AG08396 (cell line): ENCODE results near the gene NR3C2.

Experiments
- DNase-seq: peaks from one replicate; pipeline ENCODE4 v3.0.0; 2012; ENCODE audit warnings: low spot score, mixed read lengths

The NR3C2 gene

GRCh38 chr4:148441986-148442831, at the start of gene NR3C2:
Gene NR3C2 (minus strand): TSS chr4:148442414.
- peak; percentile 100 for DNase-seq

DNA sequence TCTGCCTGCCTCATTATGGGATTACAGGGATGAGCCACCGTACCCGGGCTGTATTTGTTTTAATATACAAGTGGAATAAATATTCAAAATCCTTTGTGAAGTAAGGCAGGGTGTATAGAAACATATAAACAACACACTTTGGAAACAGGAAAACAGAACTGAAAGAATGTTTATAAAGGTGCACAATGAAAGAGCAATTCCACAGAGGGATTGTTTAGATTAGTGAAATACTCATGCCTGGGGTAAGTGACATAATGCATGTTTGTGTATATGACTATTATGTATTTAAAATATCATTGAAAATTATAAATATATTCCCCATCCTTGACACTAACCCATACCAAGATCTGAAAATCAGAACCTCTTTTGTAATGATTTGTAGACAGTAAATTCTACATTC, 45.0 kb upstream of the NR3C2 start:
- DNase-seq: no peak

DNA sequence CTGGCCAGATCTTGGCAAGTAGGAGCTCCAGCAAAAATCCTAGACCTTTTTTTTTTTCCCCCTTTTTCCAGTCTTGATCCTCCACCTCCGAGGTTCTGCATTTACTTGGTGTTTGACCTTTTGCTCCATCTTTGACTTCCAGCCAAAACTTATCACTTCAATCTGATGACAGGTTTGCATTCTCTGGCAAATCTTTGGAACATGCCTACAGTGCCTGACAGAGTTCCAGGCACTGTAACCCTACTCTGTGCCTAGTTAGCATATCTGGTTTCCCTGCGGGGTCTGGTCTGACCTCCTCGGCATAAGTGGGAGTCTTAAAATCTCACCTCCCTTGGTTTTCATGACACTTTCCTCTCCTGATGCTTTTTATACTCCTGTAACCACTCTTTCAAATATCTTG, 39.4 kb upstream of the NR3C2 start:
- DNase-seq: no peak

GRCh38 chr4:148477276-148477675, 35.1 kb upstream of the NR3C2 start:
- DNase-seq: no peak

DNA sequence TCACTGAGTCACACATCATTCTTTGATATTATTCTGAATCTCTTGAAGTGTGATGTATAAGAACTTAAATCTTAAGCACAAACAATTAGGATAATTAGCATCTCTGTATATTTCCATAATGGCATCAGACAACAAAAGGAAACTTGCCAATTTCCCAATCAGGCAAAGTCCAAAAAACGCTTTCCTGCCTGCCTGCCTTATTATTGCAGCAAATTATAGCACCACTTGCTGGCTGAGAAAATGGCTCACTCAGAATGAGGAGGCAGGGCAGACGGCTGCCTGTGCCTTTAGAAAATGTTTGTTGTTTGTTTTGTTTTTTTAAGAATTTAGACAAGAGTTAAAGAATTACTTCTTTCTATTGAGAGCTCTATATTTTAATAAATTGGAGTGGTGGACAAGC, 27.7 kb upstream of the NR3C2 start:
- DNase-seq: no peak

DNA sequence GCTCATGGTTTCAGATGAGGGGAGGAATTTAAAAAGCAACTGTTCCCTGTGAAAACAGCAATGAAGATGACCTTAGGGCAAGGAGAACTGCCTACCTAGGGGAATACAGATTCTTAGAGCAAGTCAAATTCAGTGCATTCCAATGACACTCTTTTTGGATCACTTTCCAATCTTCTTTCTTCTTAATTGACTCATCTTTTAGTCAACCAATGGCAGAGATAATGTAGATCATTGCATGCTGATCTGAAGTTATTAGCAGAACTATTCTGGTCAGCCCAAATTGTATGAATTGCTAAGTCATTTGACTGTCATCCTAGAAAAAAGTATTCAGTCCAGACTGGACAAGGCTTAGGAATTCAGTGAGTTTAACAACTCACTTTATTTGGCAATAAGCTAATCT, 12.6 kb upstream of the NR3C2 start:
- peak; percentile 49 for DNase-seq

- DNase-seq: no peak
These were observed 11.6 kb upstream of the NR3C2 start for GRCh38 chr4:148453833-148454232.

DNA sequence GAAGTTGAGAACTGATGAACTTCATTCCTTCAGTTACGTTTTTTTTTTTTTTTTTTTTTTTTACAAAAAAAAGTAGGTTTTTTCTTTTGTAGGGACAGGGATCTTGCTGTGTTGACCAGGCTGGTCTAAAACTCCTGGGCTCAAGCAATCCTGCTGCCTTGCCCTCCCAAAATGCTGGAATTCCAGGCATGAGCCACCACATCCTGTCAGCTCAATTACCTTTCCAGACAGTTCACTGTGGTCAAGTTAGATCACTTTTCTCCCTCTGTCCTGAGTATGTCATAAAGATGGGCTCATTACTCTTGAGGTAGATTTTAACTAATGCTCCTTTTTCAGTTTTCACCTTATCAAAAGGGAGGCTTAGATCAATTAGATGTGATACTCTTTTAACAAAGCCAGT, 10.8 kb upstream of the NR3C2 start:
- no peak for DNase-seq

DNA sequence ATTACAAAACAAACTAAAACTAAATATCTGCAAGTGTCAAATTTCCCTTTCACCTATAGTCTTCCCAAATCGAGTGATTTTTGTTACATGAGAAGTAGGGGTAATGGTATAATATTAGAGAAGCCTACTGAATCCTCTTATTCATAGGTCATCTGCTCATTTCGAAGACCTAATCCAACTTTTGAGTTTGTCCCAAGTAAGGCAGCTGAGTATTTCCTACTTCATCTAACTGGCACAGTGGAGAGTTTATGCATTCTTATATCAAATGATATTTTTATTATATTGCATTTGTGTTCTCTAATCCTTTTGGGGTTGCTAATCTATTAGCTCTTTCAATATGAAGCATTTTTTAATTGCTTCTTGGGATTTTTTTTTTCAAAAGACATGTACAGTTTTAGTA, 7.7 kb upstream of the NR3C2 start:
- DNase-seq: no peak

DNA sequence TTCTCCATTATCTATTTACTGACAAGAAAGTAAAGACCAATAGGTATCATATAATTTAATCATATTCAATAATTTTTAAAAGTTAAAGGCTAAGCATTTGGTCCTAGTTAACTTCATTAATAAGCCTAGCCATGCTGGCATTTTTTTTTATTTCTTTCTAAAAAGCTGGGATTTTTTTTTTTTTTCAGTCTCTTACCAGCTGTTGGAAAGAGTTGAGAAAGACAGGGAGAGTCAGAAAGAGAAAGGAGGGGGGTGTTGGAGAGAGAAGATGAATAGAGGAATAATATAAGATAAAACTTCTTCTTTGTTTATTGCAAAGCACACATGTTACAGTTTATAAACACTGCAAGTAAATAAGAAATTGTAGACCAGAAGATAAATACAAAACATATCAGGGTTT, 5.9 kb upstream of the NR3C2 start:
- no peak for DNase-seq

DNA sequence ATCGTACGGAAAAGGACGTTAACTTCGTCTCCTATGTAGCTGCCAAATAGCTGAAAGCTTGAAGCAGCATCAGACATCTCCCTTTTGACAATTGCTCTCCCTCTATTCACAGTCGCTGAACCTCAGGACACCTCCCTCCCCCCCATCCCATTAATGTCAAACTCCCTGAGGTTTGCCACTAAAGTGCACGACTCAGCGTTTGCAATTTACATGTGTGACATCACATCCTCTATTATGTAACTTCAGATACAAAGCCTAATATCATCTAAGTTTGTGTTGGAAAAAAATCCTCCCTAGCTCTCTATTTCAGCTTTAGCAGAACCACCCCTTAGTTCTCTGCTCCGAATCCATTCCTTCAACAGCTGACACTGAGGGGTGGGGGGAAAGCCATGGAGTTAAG, 5.5 kb upstream of the NR3C2 start:
- DNase-seq: no peak

DNA sequence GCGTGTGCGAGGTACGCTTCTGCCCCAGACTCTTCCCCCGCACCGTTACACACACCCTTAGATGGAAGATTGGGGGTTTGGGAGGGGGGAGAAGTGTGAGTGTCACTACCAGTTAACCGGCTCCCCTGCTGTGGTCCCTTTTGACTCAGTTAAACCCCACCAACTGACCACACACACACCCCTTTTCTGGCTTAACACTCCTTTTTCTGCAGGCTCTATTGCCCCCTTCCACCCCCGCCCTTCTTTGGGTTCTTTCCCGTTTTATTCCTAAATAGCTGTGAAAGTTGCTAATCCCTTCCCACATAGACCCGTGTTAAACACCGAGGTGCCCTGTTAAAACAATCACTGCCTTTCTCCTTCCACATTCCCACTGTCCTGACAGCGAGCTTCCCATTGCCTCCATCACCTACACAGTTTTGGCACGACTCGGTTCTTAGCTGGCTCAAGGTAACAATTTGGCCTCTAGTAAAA, 3.7 kb upstream of the NR3C2 start:
- no peak for DNase-seq

DNA sequence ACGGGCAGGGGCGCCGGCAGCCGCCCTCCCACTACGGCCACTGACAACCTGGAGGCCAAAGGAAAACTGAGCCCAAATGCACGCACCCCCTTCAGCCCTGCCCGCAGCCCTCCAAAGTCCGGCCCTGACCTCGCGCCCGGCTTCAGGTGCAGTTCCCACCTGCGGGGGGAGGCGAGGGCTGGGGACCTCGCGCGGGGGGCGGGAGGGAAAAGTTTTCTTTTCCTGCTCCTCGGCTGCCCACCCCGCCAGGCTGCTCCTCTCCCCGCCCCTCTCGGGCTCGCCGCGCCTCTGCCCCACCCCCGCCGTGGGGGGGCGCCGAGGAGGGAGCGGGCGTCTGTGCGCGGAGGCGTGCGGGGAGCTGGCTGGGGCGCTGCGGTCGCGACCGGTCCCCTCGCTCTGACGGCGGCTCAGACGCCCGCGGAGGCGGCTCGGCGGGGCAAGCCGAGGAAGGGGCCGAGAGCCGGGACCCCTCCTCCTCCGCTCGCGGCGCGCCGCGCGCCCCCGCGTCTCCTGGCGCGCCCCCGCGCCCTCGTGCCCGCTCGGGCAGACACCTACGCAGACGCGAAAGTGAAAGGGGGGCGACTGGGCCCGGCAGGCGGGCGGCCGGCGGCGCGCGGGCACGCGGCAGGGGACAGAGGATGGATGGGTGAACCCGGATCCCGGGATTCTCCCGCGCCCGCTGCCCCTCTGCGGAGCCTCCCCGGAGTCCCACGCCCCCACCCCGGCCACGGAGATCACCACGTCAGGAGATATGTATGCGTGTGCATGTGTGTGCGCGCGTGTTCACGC, 3.1 kb upstream of the NR3C2 start:
- DNase-seq: peak; percentile 57

DNA sequence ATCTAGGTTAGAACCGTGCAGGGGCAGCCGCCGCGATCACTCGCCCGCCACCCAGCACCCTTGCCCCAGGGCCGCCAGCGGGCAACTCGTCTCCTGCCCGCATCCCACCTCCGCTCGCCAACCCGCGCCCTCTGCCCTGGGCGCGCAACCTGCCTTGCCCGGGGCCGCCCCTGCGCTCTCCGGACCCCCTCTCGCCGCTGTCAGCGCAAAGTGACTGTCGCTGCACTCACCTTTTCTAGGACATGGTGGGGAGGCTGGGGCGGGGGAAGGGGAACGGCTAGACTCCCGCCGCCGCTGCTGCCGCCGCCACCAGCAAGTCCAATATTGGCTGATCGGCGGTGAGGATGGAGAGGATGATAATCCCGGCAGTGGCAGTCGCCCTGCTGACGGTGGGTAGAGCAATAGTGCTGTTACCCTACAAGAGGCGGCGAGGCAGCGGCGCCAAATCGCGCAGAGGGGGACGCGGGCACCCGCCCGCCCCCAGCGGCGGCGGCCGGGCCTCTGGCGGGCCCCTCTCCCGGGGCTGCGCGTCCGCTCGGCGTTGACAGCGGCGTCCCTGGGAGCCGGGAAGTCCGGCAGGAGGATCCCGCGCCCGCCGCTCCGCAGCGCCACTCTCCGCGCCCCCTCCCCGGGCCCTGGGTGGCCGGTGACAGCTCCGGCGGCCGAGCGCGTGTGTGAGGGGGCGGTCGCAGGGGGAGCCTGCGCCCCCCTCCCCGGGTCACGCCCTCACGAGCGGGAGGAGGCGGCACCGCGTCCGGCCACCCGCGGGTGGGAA, 2.3 kb upstream of the NR3C2 start:
- peak; percentile 24 for DNase-seq

GRCh38 chr4:148443512-148444295, 1.5 kb upstream of the NR3C2 start:
- peak; percentile 30 for DNase-seq

DNA sequence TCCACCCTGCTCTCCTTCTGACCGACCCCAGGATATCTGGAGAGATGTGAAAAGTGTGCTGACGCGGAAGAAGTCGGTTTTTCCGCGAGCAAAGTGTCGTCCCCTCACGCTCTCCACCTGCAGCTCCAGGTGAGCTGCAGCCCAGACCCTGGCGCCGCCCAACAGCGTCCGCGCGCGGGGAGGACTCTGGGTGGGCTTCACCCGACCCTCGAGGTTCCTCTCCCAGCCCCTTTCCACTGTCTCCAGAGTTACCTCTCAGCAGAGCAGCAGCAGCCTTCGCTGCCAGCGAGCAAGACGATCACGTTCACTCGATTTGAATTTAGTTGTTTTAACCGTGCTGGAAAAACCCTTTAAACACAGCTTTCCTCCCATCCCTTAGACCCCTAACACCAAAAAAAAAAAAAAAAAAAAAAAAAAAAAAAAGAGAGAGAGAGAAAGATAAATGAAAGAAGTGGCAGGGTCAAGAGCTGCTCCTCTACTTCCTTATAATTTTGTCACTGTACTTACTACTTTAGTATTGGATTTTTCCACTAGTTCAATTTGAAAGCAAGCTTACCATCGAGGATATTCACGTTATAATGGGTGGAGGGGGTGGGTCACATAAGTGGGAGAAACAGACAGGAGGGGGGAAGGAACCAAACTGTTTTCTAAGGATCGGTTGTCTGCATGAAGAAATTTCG, 758 bp upstream of the NR3C2 start:
- peak; percentile 37 for DNase-seq

GRCh38 chr4:148441624-148441985, 609 bp downstream of the NR3C2 start:
- no peak for DNase-seq

DNA sequence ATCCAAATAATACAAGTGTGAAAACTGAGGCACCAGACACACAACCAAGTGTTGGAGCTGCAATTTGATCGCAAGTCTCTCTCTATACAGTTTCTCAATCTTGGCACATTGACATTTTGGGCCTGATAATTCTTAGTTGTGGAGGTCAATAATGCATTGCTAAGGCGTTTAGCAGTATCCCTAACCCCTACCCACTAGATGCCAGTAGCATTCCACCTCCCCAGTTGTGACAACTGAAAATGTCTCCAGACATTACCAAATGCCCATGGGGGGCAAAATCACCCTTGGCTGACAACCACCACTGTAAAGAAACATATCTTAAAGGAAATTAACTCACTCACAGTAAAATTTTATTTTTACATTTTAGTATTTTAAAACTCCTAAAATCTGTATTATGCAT, 4.2 kb downstream of the NR3C2 start:
- no peak for DNase-seq

- no peak for DNase-seq
These were observed 4.8 kb downstream of the NR3C2 start for GRCh38 chr4:148437439-148437838.

GRCh38 chr4:148436512-148436911, 5.7 kb downstream of the NR3C2 start:
- DNase-seq: no peak
